ENCODE measurements around the gene HSPBP1.
A peak's percentile ranks its signal among the peaks of the same experiment; 100 is the strongest.
"Not testable (repeated sequence)": the region's sequence is repeated elsewhere in the genome, so short reads cannot be mapped to it uniquely, and the experiment has no call there.

Gene HSPBP1, protein sequence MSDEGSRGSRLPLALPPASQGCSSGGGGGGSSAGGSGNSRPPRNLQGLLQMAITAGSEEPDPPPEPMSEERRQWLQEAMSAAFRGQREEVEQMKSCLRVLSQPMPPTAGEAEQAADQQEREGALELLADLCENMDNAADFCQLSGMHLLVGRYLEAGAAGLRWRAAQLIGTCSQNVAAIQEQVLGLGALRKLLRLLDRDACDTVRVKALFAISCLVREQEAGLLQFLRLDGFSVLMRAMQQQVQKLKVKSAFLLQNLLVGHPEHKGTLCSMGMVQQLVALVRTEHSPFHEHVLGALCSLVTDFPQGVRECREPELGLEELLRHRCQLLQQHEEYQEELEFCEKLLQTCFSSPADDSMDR

GRCh38 chr19:55279770-55280643, at the start of gene HSPBP1:
Gene HSPBP1, minus strand, starts transcription at chr19:55280110. Its CDS starts 502 bp downstream, at chr19:55279608.
- DNase-seq: peak; percentile 47

DNA sequence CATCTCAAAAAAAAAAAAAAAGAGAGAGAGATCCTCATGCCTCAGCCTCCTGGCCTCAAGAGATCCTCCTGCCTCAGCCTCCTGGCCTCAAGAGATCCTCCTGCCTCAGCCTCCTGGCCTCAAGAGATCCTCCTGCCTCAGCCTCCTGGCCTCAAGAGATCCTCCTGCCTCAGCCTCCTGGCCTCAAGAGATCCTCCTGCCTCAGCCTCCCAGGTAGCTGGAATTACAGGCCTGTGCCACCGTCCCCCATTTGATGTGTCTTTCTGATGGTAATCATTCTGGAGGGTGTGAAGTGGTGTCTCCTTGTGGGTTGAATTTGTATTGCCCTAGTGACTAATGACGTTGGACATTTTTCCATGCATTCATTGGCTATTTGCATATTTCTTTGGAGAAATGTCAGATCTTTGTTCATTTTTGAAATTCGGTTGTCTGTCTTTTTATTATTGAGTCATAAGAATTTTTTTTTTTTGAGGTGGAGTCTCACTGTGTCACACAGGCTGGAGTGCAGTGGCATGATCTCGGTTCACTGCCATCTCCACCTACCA, 48.9 kb upstream of the HSPBP1 start:
- DNase-seq: not testable (repeated sequence)

DNA sequence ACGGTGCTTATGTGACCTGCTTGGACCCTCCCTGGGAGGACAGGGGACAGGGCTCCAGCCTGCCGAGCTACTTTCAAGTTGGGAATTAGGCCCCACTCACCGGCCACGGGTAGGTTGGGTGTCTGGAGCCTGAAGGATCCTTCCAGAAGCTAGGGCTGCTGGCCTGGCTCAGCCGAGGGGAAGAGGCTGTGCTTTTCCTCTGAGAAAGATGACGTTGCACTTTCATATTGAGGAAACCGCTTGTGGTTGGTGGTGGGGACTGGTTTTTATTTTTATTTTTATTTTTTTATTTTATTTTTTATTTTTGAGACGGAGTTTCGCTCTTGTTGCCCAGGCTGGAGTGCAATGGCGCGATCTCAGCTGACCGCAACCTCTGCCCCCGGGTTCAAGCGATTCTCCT, 45.3 kb upstream of the HSPBP1 start, which contains the start of gene TMEM150B:
TMEM150B (minus strand) TSS at position 170 of the 400 bp plus-strand sequence. CDS start 4,305 bp downstream, outside the sequence.
- DNase-seq: no peak

GRCh38 chr19:55324662-55325061, 44.8 kb upstream of the HSPBP1 start:
- no peak for DNase-seq

DNA sequence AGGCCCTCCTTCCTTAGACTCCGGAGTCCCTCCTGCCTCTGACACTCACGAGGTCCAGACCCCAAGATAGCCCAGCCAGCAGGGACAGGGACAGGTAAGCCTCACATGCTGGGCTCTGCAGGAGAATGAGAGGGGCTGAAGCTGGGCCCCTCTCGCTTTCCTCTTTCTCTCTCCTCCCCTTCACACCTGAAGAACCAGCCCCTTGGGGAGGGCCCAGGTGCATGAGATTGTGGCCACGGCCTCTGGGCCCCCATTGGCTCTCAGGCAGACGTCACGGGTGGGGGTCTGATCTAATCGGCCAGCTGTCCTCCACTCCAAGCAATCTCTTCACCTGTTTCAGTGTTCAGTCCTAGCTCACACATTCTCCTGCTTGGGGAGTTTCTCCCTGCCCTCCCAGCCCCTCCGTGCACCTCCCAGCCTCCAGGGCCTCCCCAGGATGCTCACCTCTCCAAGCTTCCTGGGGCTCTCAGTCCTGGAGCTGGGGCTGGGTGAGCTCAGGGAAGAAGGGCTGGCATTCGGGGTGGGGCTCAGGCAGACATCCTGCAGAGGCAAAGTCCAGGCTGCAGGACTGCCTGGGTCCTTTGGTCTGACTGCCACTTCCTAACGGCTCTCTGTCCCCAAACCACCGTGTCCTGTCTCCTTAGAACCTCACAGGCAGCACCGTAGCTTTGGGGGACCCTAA, 42.4 kb upstream of the HSPBP1 start:
- no peak for DNase-seq

DNA sequence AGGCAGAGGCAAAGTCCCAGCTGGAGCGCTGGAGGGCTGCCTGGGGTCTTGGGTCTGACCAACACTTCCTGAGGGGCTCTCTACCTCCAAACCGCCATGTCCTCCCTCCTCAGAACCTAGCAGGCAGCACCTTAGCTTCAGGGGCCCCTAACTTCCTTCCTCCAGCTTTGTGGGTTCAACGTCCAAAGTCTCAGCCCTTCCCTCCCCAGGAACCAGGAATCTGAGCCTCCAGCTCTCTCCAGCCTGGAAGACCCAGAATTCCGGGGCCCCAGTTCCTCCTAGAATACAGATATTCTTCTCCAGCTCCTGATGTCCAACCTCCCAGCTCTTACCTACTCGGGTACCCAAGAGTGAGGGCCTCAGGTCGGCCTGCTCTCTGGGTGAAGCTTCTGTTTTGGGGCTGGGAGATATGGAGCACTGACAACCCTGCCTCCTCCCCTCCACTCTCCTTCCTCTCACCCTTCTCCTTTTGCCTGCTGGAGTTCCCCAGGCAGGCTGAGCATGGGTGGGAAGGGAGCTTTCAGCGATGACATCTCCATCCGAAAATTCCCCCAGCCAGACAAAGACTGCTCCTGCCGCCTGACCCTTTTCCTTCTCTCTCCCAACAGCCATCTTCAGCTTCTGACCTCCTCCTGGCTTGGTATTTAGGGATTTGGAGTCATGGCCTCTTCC, 41.7 kb upstream of the HSPBP1 start:
- no peak for DNase-seq

DNA sequence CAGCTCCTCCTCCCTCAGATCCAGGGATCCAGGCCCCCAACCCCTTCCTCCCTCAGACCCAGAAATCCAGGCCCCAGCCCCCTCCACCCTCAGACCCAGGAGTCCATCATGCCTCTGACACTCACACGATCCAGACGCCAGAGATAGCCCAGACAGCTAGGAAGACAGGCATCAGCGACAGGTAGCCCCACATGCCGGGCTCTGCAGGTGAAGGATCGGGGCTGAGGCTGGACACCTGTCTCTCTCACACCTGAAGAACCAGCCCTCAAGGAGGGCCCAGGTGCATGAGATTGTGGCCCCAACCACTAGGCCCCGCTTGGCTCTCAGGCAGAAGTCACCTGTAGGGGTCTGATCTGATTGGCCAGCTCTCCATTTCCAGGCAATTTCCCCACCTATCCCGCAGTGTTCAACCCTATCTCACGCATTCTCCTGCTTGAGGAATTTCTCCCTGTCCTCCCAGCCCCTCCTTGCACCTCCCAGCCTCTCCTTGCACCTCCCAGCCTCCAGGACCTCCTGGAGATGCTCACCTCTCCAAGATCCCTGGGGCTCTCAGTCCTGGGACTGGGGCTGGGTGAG, 41.0 kb upstream of the HSPBP1 start:
- no peak for DNase-seq

DNA sequence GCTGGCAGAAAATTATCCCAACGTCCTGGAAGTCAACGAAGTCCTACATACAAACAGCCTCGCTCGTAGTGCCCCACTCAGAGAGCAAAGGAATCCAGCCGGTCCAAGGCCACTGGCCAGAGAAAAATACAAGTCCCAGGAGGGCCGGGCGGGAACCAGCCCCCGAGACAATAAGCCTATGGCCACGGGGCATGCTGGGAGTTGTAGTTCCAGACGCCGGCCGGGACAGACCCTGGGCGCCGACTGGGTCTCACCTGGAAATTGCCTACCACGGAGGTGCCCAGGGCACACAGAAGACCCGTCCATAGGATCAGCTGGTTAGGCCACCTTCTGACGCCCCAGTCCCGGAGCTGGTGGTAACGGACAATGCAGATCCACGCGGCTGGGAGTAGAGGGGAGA, 39.9 kb upstream of the HSPBP1 start:
- DNase-seq: no peak

GRCh38 chr19:55316646-55317045, 36.7 kb upstream of the HSPBP1 start:
- no peak for DNase-seq

DNA sequence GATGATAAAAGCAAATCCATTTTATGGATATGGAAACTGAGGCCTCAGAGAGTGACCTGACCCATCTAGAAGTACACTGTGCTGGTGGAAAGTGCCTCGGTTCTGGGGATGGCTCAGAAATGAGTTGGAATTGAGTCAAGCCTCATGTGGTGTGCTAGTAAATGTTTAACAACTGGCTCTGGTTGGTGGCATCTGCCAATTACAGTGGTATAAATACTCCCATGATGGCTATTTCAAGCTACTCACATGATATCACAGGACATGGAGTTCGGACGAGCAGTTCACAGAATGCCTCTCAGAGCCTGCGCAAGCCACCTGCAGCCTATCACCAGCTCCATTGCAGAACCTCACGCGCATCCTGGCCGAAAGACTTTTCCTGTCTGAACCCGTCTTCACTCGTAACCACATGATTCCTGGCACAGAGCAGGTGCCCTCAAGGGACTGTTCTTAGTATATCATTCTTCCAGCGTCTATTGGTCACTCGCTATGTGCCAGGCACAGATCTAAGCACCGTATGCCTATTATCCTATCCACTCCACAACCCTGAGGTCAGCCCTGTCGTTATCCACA, 36.1 kb upstream of the HSPBP1 start:
- DNase-seq: no peak

GRCh38 chr19:55314396-55314795, 34.5 kb upstream of the HSPBP1 start:
- no peak for DNase-seq

DNA sequence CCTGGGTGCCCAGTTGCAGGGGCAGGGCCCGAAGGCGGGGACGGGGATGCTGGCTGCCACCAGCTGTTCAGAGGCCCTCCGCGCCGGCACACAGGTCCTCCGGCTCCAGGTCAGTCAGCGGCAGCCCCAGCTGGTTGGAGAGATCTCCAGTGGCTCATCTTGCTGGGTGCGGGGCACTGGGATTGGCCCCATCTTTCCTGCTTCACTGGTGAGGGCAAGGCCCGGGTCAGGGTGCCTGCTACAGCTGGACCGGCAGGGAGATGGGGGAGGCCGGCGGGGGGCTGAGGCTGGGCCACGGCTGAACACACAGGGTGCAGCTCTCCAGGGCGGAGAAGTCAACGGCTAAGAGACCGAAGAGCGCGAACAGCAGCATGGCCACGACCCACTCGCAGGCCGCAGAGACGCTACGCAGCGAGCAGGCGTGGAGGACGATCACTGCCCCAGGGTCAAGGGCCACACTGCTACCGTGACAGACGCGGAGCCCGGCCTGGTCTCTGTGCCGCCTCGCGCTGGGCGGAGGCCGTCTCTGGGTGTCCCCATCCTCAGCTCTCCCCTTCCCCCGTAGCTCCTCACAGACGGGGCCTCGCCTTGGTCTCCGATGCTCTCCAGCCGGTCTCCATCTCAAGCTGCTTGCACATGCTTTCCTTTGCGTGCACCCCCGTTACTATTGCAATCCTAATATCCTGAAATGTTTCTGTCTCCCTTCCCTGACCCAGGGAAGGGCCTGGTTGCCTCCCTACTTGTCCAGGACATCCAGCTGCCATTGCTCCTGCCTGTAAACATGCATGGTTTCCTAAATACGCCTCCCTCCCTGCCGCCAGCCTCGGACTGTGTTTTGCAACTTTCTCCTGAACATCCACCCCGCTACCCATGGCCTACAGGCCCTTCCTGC, 33.0 kb upstream of the HSPBP1 start:
- DNase-seq: no peak

DNA sequence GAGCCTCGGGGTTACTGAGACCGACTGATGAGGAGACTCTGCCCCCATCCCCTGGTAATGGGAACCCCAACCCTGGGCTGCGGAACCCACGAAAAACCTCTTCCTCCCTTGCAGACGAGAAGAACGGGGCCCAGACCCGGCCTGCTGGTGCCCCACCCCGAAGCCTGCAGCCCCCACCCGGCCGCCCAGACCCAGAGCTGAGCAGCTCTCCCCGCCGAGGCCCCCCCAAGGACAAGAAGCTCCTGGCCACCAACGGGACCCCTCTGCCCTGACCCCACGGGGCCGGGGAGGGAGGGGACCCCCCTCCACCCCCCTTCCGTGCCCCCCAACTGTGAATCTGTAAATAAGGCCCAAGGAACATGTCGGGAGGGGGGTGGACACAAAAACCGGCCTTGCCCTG, 31.9 kb upstream of the HSPBP1 start:
- DNase-seq: no peak

GRCh38 chr19:55311397-55311796, 31.5 kb upstream of the HSPBP1 start:
- DNase-seq: no peak

DNA sequence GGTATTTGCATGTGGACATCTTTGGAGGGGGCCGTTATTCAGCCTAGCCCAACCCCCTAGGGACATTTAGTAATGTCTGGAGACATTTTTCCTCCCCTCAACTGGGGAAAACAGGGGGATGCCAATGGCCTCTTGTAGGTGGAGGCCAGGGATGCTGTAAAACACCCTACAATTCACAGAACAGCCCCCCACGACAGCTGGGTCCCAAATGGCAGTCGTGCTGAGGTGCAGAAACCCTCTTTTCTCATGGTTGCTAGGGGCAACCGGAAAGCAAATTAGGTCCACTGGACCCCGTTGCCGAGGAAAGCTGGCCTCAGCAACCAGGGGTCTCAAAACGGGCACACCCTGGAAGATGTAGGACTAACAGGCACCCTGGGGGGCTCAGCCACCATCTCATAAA, 30.6 kb upstream of the HSPBP1 start:
- DNase-seq: no peak

DNA sequence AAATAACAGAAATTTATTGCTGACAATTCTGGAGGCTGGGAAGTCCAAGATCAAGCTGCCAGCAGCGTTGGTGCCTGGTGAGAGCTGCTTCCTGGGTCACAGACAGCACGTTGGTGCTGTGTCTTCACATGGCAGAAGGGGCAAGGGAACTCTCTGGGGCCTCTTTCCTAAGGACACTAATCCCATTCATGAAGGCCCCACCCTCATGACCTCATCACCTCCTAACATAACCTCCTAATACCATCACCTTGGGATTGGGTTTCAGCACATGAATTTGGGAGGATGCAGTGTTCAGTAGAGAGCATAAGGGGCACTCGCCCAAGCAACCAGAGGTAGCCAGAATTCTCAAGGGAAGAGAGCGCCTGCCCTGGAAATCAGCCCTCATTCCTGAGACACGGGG, 29.5 kb upstream of the HSPBP1 start:
- DNase-seq: no peak

GRCh38 chr19:55308281-55308680, 28.4 kb upstream of the HSPBP1 start:
- no peak for DNase-seq

GRCh38 chr19:55306712-55307111, 26.8 kb upstream of the HSPBP1 start:
- no peak for DNase-seq

DNA sequence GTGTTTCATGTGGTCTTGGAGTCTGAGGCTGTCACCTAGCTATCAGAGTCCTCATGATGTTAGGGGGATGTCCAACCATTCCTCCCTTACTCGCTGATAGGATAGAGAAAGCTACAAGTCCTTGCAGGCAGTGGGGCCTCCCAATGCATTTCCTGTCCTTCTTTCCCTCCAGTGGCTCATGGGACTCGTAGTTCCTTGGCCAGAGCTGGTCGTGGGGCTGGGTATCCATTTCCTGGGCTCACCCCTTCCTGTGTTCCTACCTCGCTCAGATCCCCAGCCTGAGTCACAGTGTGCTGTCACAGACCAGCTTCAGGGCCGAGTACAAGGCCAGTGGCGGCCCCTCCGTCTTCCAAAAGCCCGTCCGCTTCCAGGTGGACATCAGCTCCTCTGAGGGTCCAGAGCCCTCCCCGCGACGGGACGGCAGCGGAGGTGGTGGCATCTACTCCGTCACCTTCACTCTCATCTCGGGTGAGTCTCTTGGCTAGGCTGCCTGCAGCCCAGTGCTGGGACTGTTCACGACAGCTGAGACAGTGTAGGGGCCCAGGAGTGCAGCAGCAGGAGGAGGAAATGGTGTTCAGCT, 26.2 kb upstream of the HSPBP1 start:
- no peak for DNase-seq

GRCh38 chr19:55305491-55305890, 25.6 kb upstream of the HSPBP1 start:
- no peak for DNase-seq

All from GOT3 (cell line).